Body of pancreas (tissue), 4 donors: ENCODE data around the gene CHST5.

Experiments used
- CTCF ChIP-seq, 7 experiments: fragments of 450-650 bp in 4 of 7; fragments of 200-600 bp in 3 of 7; sonication (generic) in 3 of 7; IDR thresholded peaks; one replicate each; pipeline ENCODE4 v1.5.1; 2016 to 2019; ENCODE audit warnings: antibody characterized with exemption in 7 of 7
- POLR2A ChIP-seq, 3 donors: fragments of 450-650 bp; IDR thresholded peaks; one replicate each; pipeline ENCODE4 v1.6.1; 2016; ENCODE audit warnings: antibody characterized with exemption in 3 of 3, mild to moderate bottlenecking in 2 of 3

GRCh38 chr16:75494661-75495075 is 41.2 kb downstream of the CHST5 start:
- TF ChIP-seq CTCF (IDR thresholded peaks at IDR 0.05), result no peak
- no peak for TF ChIP-seq POLR2A (IDR thresholded peaks at IDR 0.05)
